Measurements from ENCODE around the gene RPN2.

GRCh38 chr20:37192137-37192854 lies 13.2 kb downstream of the RPN2 start:
- TF ChIP-seq EZH2 (IDR thresholded peaks at IDR 0.05) (no peak), POLR2AphosphoS5 (IDR thresholded peaks at IDR 0.05; ENCODE audit: borderline replicate concordance, low read depth, low read length) (no peak), FOXP2 (optimal IDR thresholded peaks at IDR 0.05; ENCODE audit: control extremely low read depth, extremely low read length, insufficient read depth) (peak; percentile 40)

Data from SK-N-MC (cell line).